Dermis microvascular lymphatic vessel endothelial cell (primary cell): ENCODE results near the gene RANBP17. TPM values are rescaled to one million over a fixed set of nuclear protein-coding genes. Genes with fewer than 3 reads are reported as not detected.
A peak's percentile ranks its signal among the peaks of the same experiment; 100 is the strongest.

Experiments
- DNase-seq, 2 donors: peaks; one replicate each; pipeline versions ENCODE4 v3.0.0 to v3.0.0-alpha.2; 2010; ENCODE audit warnings: low read depth in 2 of 2
- total RNA-seq: library from RNA; depleted of rRNA; stranded (reverse); fragments of >200 nt; gene quantifications from 2 replicates; pipeline ENCODE4 v1.2.1, GENCODE V29; 2014

Gene RANBP17
- total RNA-seq, 1 donor from 2014 or later = 4.5 TPM

DNA sequence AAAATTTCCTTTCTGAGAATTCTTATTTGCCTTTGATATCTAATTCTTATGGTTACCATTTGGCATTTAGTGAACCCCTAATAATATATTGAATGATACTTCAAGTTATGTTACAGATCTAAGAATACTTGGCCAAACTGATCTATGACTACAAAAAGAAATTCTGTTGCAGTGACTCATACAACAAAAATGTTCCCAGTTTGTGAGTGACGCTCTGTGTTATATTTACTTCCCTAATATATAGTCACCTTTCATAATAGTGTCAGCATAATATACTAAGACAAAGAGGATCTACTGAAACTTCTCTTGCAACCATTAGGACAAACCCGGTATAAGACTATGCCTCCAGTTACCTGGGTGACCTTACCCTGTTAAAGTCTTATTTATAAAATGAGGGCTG is 230.4 kb downstream of the RANBP17 start:
- DNase-seq = peak; percentile 24 to 73

GRCh38 chr5:171093598-171093997 is 231.8 kb downstream of the RANBP17 start:
- DNase-seq = peak in 1 of 2 donors; percentile 6

DNA sequence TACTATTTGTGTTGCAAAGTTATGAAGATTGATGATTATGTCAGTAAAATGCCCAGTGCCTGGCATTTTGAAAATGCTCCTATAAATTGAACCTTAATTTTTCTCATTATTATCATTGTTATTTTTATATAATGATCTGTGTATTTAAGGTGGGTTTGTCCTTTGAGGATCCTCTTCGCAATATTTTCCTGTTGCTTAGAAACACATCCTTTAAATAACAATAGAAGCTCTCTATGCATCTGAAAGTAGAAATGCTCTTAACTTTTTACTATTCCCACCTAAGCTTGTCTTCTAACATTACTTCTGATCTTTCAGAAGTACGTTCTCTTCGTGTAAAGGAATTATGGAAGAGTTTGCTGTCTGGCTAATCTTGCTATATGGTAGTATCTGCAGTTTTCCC is 232.5 kb downstream of the RANBP17 start:
- peak; percentile 23 to 50 for DNase-seq

DNA sequence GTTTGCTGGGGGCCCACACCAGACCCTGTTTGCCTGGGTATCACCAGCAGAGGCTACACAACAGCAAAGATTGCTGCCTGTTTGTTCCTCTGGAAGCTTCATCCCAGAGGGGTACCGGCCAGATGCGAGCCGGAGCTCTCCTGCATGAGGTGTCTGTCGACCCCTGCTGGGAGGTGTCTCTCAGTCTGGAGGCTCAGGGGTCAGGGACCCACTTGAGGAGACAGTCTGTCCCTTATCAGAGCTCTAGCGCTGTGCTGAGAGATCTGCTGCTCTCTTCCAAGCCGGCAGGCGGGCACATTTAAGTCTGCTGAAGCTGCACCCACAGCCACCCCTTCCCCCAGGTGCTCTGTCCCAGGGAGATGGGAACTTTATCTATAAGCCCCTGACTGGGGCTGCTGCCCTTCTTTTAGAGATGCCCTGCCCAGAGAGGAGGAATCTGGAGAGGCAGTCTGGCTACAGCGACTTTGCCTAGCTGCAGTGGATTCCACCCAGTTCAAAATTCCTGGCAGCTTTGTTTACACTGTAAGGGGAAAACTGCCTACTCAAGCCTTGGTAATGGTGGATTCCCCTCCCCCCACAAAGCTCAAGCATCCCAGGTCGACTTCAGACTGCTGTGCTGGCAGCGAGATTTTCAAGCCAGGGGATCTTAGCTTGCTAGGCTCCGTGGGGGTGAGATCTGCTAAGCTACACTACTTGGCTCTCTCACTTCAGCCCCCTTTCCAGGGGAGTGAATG is 241.2 kb downstream of the RANBP17 start:
- DNase-seq = no peak

DNA sequence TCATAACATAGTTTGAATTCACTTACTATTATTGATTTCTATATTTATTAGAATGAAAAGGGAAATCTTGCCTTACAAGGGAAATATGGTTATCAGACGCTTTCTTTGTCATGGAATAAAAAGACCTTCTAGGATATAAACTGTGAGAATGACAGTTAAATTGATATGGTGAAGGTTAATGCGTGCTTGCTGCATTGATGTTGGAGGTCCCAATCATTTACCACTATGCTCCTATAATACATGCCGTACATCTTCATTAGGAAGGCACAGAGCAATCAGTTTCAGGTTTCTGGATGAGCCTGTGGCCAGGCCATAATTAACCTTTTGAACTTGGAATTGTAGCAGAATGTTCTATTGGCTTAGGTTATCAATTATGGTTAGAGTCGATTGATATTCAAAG is 245.9 kb downstream of the RANBP17 start:
- no peak for DNase-seq

GRCh38 chr5:171115519-171115918 is 253.7 kb downstream of the RANBP17 start:
- no peak for DNase-seq

GRCh38 chr5:171116719-171117118 is 254.9 kb downstream of the RANBP17 start:
- DNase-seq = no peak

DNA sequence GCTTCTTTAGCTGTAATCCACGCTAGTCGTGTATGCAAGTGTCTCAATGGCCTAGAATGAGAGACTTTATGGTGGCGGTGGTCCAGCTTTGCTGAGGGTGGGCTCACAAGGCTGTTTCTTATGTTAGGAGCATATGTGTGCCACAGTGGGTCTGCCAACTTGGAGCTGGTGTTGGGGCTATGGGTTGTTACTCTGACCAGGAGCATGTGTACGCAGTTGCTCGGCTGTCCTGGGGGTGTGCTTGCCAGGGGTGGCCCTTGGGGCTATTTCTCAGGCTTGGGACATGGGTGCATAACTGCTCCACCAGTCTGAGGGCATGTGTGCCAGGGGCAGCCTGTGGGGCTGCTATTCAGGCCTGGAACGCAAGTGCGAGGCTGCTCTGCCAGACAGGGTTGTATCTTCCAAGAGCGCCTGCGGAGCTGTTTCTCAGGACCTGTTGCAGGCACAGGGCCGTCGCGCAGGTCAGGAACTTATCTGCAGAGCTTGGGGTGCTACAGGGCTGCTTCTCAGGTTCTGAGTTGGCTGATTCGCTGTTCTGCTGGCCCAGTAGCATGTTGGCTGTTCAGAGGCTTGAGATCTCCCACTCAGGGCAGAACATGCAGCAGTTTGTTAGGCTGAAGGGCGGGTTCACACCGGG is 259.3 kb downstream of the RANBP17 start:
- DNase-seq = no peak

GRCh38 chr5:171121638-171122037 is 259.8 kb downstream of the RANBP17 start:
- no peak for DNase-seq

GRCh38 chr5:171122372-171122771 is 260.6 kb downstream of the RANBP17 start:
- DNase-seq = peak in 1 of 2 donors; percentile 33

DNA sequence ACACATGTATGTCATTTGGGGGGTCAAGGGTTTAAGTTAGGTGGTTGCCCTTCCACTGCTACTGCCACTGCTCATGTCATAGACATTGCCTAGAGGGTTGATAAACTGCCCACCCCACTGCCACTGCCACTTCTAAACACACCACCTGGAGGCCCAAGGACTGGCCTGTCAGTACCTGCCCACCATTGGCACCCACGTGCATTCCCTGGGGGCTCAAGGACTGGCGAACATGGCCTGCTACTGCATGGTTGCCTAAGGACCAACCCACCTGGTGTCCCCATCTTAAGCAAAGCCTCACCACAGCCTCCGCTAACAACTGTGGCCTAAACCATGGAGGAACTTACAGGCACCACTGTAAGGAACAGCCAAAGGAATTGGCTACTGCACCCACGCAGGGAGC is 261.6 kb downstream of the RANBP17 start:
- no peak for DNase-seq

DNA sequence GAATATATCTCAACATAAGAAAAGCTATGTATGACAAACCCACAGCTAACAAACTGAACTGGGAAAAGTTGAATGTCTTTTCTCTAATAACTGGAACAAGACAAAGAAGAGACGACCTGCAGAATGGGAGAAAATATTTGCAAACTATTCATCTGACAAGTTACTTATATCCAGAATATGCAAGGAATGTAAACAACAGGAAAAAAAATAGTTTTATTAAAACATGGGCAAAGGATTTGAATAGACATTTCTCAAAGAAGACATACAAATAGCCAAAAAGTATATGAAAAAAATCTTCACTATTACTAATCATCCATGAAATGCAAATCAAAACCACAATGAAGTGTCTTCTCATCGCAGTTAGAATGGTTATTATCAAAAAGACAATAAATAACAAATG is 265.5 kb downstream of the RANBP17 start:
- no peak for DNase-seq

- no peak for DNase-seq
Observed at GRCh38 chr5:171128136-171128535, 266.3 kb downstream of the RANBP17 start.

GRCh38 chr5:171129308-171129707 is 267.5 kb downstream of the RANBP17 start:
- no peak for DNase-seq

DNA sequence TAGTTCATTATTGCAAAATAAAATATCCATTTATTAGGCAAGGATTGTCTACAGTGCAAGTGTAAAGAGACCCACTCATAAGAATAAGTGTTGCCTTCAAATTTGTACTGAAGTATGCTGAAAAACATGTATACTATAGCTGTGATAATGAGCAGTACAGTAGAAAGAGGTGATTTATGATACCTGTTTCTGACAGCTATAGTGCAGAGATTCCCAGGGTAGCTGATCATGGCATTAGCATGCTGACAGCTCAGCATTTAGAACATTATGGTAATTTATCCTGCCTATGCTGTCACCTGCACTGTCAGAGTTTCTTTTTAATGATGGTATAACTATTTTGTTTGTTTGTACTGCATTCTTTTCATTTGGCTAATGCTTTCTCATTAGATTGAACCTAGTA is 269.7 kb downstream of the RANBP17 start:
- no peak for DNase-seq

DNA sequence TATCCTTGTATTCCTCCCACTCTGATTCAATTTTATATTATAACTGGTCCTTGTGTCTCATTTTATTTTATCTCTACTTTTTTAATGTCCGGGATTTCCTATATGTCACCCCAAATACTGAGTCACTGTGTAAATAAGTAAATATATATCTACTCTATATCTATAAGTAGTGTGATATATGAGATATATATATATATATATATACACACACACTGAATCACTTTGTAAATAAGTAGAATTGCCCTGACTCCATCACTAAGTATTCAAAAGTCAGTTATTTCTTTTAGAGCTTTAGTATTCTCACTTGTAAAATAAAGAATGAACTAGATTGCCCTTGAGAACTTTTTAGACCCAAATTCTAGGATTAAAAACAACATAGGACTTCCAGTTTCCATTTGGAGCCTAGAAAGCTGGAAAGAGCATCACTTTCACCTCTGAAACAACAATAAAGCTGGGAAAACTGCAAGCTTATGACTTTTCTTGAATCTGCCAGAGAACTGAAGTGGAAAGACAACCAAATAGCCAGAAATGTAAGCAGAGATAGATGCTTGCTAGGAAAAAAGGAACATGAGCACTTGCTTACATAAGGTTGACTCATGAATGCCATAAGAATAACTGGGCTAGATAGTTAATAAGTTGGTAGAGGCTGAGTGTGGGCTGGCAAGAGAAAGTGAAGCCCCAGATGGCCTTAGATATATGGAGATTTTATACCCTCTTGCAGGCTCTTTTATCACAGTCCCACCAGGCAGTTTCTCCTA is 276.1 kb downstream of the RANBP17 start:
- DNase-seq = no peak

- DNase-seq = no peak
Observed at GRCh38 chr5:171139227-171139626, 277.4 kb downstream of the RANBP17 start.

DNA sequence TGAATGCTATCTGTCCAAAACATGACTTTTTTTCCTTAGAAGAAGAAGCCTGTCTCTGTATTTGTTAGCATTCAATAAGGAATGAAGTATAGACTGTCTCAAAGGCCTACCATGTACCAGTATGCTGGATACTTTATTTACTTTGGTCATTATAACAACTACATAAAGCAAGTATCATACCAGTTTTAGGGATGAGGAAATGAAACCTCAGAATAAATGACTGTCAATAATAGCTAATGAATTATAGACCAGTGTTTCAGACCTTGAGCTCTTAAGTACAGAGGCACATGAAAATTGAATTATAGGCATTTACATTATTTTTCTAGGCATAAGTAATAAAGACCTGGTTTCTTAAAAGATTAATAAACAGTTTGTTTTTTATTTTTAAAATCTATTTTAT is 280.8 kb downstream of the RANBP17 start:
- no peak for DNase-seq

DNA sequence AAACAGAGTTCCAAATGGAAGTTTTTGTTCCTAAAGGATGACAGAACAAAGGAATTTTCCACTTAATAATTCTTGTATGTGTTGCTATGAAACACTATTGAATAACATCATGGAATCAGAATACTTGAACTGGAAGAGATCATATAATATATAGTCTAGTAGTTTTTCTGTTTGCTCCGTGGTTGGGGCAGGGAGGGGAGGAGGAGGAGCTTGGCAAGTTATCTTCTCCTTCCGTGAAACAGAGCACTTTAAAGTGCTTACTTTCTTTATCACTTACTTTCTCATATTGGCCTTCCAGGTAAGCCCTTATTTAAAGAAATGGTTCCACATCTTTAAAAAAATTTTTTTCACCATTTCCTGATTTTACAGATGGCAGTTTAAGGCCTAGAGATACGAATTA is 281.4 kb downstream of the RANBP17 start:
- DNase-seq = peak in 1 of 2 donors; percentile 14

DNA sequence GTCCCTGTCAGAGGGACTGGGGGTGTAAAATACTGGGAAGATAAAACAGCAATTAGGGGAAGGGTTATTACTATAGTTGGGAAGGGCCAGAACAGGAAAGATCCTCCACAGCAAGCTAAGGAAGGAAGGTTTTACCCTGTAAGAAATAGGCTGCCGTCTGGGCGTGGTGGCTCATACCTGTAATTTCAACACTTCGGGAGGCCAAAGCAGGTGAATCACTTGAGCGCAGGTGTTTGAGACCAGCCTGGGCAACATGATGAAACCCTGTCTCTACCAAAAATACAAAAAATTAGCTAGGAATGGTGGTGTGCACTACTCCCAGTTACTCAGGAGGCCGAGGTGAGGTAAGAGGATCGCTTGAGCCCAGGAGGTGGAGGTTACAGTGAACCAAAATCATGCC is 282.1 kb downstream of the RANBP17 start:
- no peak for DNase-seq

DNA sequence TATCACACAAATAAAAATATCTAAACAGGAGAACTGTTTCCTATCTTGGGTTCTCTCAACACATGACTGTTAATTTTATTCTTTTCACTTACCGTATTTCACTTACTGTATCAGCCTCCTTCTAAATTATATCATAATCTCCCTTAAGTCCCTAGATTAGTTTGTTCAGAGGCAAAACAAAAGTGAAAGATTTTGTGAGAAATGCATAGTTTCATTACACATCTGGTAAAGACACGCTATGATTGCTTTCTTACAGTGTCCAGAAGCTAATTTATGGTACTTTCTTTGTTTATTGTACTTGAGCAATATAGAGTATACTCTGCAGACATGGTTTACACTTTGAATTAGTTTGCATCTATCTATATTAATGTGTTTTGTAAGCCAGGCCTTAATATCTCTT is 287.5 kb downstream of the RANBP17 start:
- DNase-seq = no peak

DNA sequence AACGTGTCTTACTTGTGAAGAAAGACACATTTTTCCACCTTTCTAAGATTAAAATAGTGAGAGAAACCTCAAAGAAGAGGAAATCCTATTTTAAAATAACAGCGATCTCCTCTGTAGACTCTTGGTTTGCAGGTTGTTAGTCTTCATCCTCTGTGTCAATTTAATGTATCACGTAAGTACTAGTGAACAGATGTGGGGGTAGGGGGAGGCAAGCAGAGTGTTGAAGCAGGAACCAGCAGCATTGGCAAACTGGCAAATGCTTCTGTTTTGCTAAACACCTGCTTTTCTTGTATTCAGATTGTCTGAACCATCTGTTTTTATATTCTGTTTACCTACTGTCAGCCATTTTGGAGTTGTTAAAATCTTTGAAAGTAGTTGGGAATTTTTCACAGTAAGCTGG is 288.0 kb downstream of the RANBP17 start:
- no peak for DNase-seq

GRCh38 chr5:171152382-171152781 is 290.6 kb downstream of the RANBP17 start:
- DNase-seq = peak; percentile 11 to 41
